GM12864 (cell line): ENCODE data around the gene ANK3.

Experiments
- DNase-seq: peaks from one replicate; pipeline ENCODE4 v3.0.0-alpha.2; 2011; ENCODE audit warnings: low read depth
- H3K4me3 ChIP-seq: 2 replicates; pipeline ENCODE4 v1.5.1; 2011; ENCODE audit warnings: mild to moderate bottlenecking, low read depth, low read length, control low read depth
- TF ChIP-seq, protein P1 (sequence below): IDR thresholded peaks from 2 replicates; pipeline ENCODE4 v1.5.1; 2011; ENCODE audit warnings: low read depth, mild to moderate bottlenecking, moderate library complexity, low read length, control low read depth, inconsistent platforms; ENCODE audit errors: missing control alignments

The ANK3 gene

DNA sequence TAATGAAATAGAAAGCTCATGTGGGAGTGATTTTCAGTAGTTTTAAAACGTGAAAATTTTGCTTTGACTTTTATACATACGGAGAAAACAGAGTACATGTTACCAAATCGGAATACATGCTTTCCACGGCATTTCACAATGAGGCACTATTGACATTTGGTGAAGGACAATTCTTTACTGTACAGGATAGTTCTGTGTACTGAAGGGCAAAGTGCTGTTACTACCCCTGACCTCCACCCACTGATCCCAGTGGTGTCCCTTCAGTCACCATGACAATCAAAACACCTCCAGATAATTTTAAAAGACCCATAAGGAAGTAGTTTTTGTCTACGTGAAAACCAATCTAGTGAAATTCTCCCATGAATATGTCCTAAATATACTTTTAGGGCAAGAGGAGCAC lies 33.1 kb upstream of the ANK3 start:
- H3K4me3 ChIP-seq, result no peak overlapping the region
- DNase-seq, result no peak
- TF ChIP-seq, protein P1, sequence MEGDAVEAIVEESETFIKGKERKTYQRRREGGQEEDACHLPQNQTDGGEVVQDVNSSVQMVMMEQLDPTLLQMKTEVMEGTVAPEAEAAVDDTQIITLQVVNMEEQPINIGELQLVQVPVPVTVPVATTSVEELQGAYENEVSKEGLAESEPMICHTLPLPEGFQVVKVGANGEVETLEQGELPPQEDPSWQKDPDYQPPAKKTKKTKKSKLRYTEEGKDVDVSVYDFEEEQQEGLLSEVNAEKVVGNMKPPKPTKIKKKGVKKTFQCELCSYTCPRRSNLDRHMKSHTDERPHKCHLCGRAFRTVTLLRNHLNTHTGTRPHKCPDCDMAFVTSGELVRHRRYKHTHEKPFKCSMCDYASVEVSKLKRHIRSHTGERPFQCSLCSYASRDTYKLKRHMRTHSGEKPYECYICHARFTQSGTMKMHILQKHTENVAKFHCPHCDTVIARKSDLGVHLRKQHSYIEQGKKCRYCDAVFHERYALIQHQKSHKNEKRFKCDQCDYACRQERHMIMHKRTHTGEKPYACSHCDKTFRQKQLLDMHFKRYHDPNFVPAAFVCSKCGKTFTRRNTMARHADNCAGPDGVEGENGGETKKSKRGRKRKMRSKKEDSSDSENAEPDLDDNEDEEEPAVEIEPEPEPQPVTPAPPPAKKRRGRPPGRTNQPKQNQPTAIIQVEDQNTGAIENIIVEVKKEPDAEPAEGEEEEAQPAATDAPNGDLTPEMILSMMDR, result no peak

DNA sequence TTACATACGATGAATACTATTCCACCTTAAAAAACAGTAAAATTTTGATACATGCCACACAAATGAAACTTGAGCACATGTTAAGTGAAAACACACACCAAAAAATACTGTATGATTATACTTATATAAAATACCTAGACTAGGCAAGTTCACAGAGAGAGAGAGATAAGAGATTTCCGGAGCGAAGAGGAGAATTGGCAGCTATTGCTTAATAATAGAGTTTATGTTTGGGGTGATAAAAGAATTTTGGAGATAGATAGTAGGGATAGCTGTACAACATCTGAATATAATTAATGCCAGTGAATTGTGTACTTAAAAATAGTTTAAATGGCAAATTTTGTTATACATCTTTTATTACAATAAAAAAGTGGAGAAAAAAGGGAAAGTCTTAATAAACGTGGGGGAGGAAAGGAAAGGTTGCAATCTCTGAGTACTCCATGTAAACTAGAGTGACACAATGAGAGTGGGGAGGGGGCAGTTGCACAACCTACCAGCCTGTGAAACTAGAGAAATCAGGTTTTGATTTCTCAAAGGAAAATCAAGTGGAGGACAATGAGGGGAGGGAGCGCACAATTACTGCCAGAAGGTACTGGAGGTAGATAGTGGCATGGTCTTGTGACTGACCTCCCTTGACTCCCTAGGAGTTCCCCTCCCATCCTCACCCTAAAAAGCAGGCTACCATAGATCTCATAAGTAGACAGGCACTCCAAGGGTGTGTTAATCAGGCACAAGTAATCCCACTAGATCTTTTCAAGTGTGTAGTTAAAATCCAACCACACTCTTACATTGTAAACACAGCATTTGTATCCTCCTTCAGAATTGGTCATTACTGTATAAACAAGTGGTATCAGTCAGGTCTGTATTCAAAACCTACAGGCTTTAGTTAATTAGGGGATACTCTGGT lies 31.6 kb upstream of the ANK3 start:
- DNase-seq, result no peak
- TF ChIP-seq, protein P1, result no peak

GRCh38 chr10:60419249-60419648 lies 29.6 kb upstream of the ANK3 start:
- H3K4me3 ChIP-seq, result no peak overlapping the region
- no peak for DNase-seq
- TF ChIP-seq, protein P1, result no peak

More for the DNA sequence above, 31.6 kb upstream of the ANK3 start:
- no peak overlapping the region for H3K4me3 ChIP-seq

- no peak overlapping the region for H3K4me3 ChIP-seq
- TF ChIP-seq, protein P1, result no peak
- no peak for DNase-seq
Measured at GRCh38 chr10:60417901-60418300, 28.2 kb upstream of the ANK3 start.

DNA sequence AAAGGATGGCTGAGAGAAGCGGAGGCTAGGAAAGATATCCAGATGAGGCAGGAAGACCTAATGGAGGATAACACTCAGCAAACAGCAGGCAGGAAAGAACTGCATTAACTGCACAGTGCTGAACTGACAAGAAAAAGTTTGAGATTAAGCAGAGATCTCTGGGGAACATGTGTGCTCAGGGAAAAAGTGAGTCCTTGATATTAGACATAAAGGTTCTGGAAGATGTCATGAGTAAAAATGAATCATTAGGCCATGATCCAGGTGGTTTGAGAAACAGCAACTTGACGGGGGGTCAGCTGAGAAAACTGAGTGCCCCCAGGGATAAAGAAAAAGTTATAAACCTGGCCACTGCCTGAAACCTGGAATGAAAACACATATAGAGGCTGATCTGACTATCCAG lies 27.3 kb upstream of the ANK3 start:
- no peak overlapping the region for H3K4me3 ChIP-seq
- no peak for DNase-seq
- TF ChIP-seq, protein P1, result no peak

DNA sequence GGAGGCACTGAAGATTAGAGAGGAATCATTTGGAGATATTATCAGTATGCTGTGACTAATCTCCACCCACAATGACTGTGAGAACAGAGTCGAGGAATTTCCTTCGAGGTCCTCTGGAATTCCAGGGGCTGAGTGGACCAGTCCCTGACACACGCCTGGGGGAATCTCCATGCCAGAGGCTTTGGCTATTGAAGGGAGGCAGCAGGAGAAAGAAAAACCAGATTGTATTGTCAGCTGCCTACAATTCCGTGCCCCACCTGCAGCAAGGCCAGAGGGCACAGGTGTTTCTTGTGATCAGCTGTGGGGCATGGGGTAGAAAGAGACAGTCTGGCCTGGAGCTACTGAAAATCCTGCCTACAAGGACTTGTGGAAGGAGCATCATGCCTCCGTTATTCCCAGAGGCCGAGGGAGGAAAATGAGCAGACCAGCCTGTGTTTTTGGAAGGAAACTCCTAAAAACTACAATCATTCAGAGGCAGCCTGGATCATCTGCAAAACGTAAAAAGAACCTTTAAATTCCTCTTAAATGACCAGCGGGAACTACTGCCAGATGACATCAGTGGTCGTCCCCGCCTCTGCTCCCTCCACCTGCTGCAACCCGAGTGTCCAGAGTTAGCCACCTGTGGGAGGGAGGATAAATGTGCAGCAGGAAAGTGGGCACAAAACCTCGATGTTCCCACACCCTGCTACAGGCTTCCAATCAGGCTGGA lies 25.4 kb upstream of the ANK3 start:
- DNase-seq, result no peak
- H3K4me3 ChIP-seq, result no peak overlapping the region
- TF ChIP-seq, protein P1, result no peak
